Panc1 (cell line): ENCODE data around the gene NDEL1.

Experiments
- CTCF ChIP-seq: fragments of 450-650 bp; IDR thresholded peaks from 2 replicates; pipeline ENCODE4 v1.5.1; 2017; ENCODE audit warnings: mild to moderate bottlenecking
- POLR2AphosphoS5 ChIP-seq: IDR thresholded peaks from 2 replicates; pipeline ENCODE4 v1.6.1; 2012; ENCODE audit warnings: mild to moderate bottlenecking, low read depth, low read length, moderate library complexity
- TCF7L2 ChIP-seq: IDR thresholded peaks from 2 replicates; pipeline ENCODE4 v1.6.1; 2011; ENCODE audit warnings: mild to moderate bottlenecking, low read depth, low read length, inconsistent platforms
- TF ChIP-seq, protein P1 (sequence below), 2 experiments: IDR thresholded peaks; 2 replicates each; pipeline ENCODE4 v1.6.1; 2011 to 2012; ENCODE audit warnings: low read depth in 2 of 2, control low read depth in 1 of 2, low read length in 1 of 2, mild to moderate bottlenecking in 1 of 2, moderate library complexity in 1 of 2; ENCODE audit not compliant: insufficient read depth in 1 of 2

DNA sequence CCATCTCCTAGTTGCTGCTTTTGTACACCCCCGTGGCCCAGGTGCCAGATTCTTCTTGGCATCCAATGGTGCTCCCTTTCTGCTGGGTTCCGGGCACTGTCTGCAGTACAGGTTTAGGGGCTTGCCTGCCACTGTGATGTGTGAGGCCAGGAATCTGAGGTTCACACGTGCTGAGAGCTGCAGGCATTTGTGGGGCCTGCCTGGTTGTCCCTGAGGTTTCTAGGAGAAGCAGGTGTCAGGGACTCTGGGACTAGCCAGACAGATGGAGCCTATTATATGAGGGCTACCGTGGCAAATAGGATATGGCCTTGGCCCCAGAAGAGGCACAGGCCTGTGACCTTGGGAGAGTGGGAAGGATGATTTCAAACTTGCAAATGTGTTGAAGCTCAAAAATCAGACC lies 29.3 kb downstream of the NDEL1 start:
- no peak for TF ChIP-seq CTCF
- TF ChIP-seq, protein P1, sequence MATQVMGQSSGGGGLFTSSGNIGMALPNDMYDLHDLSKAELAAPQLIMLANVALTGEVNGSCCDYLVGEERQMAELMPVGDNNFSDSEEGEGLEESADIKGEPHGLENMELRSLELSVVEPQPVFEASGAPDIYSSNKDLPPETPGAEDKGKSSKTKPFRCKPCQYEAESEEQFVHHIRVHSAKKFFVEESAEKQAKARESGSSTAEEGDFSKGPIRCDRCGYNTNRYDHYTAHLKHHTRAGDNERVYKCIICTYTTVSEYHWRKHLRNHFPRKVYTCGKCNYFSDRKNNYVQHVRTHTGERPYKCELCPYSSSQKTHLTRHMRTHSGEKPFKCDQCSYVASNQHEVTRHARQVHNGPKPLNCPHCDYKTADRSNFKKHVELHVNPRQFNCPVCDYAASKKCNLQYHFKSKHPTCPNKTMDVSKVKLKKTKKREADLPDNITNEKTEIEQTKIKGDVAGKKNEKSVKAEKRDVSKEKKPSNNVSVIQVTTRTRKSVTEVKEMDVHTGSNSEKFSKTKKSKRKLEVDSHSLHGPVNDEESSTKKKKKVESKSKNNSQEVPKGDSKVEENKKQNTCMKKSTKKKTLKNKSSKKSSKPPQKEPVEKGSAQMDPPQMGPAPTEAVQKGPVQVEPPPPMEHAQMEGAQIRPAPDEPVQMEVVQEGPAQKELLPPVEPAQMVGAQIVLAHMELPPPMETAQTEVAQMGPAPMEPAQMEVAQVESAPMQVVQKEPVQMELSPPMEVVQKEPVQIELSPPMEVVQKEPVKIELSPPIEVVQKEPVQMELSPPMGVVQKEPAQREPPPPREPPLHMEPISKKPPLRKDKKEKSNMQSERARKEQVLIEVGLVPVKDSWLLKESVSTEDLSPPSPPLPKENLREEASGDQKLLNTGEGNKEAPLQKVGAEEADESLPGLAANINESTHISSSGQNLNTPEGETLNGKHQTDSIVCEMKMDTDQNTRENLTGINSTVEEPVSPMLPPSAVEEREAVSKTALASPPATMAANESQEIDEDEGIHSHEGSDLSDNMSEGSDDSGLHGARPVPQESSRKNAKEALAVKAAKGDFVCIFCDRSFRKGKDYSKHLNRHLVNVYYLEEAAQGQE (IDR thresholded peaks at IDR 0.05; ENCODE audit: insufficient read depth in 1 of 2, low read depth in 2 of 2, low read length in 1 of 2), result no peak
- no peak for TF ChIP-seq POLR2AphosphoS5
- TF ChIP-seq TCF7L2, result no peak
